GM12864 (cell line): ENCODE results near the gene PTGIS.

Source experiments
- DNase-seq: peaks from one replicate; pipeline ENCODE4 v3.0.0-alpha.2; 2011; ENCODE audit warnings: low read depth
- H3K4me3 ChIP-seq: 2 replicates; pipeline ENCODE4 v1.5.1; 2011; ENCODE audit warnings: mild to moderate bottlenecking, low read depth, low read length, control low read depth
- TF ChIP-seq, protein P1 (sequence below): IDR thresholded peaks from 2 replicates; pipeline ENCODE4 v1.5.1; 2011; ENCODE audit warnings: low read depth, mild to moderate bottlenecking, moderate library complexity, low read length, control low read depth, inconsistent platforms; ENCODE audit errors: missing control alignments

The PTGIS gene

DNA sequence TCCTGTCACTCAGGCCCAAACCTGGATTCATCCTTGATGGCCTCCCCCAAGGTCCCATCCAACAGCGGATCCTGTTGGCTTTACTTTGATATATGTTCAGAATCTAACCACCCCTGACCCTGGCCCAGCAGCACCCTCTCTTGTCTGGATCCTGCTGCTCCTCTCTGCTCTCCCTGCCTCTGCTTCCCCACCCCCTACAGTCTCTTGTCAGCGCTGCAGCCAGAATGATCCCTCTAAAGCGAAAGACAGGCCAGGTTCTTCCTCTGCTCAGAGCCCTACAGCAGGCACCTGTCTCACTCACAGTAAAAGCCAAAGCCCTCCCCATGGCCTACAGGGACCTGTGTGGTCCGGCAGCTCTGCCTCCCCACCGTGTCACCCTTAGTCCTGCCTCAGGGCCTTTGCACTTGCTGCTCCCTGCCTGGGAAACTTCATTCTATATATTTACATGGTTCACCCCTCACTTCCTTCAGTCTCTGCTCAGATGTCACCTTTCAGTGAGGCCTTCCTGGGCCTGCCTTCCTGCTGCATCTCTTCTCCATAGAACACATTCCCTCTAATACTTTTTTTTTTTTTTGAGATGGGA lies 48.1 kb downstream of the PTGIS start:
- no peak overlapping the region for H3K4me3 ChIP-seq
- TF ChIP-seq, protein P1, sequence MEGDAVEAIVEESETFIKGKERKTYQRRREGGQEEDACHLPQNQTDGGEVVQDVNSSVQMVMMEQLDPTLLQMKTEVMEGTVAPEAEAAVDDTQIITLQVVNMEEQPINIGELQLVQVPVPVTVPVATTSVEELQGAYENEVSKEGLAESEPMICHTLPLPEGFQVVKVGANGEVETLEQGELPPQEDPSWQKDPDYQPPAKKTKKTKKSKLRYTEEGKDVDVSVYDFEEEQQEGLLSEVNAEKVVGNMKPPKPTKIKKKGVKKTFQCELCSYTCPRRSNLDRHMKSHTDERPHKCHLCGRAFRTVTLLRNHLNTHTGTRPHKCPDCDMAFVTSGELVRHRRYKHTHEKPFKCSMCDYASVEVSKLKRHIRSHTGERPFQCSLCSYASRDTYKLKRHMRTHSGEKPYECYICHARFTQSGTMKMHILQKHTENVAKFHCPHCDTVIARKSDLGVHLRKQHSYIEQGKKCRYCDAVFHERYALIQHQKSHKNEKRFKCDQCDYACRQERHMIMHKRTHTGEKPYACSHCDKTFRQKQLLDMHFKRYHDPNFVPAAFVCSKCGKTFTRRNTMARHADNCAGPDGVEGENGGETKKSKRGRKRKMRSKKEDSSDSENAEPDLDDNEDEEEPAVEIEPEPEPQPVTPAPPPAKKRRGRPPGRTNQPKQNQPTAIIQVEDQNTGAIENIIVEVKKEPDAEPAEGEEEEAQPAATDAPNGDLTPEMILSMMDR = peak; percentile 11
- no peak for DNase-seq

DNA sequence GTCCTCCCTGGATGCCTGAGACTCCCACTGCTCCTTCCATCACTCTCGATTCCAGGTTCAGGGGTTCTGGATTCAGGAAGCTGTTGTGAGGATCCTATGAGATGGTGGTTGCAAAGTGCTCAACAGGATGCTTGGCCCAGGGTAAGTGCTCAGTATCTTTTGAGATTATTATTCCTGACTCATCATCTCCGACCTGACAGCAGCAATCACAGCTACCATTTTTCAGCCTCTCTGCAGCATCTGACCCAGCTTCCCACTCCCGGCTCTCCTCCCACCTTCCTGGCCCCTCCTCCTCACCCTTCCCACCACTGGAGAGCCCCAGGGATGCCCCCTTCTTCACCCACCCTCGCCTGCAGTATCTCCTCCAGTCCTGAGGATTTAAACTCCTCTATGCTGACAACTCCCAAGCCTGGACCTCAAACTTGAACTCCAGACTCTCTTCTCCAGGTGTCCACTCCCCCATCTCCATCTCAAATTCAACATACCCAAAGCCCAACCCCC lies 48.7 kb downstream of the PTGIS start:
- H3K4me3 ChIP-seq = no peak overlapping the region
- DNase-seq = no peak
- TF ChIP-seq, protein P1 = no peak

DNA sequence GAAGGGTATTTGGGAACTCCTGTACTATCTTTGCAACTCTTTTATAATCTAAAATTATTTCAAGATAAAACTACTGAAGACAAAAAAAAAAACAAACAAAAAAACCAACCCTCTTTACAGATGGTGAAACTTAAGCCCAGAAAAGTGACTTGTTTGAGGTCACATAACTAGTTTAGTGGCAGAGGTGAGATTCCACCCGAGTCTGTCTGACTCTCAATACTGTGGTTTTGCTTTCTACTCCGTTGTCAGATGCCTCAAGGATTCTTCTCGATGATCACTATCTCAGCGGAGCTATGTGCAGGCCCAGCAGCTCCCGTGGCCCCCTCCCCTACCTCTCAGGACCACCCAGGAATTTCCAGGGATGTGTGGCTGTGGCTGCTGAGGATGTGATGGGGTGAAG lies 49.4 kb downstream of the PTGIS start:
- no peak for DNase-seq
- TF ChIP-seq, protein P1 = no peak
- H3K4me3 ChIP-seq = no peak overlapping the region

DNA sequence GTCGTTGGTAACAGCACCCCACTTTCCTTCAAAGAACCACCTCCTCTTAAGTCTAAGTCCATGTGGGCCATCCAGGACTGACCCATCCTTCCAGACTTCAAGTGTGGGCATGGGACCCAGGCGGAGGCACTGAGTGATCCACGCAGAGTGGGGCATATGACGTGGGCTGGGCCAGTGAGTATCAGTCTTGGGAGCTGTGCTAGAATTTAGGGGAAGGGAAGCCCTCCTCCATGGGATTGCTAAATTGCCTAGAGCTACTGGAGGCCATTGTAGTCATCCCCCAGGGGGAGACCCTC lies 50.2 kb downstream of the PTGIS start:
- TF ChIP-seq, protein P1 = no peak
- no peak for DNase-seq
- no peak overlapping the region for H3K4me3 ChIP-seq

DNA sequence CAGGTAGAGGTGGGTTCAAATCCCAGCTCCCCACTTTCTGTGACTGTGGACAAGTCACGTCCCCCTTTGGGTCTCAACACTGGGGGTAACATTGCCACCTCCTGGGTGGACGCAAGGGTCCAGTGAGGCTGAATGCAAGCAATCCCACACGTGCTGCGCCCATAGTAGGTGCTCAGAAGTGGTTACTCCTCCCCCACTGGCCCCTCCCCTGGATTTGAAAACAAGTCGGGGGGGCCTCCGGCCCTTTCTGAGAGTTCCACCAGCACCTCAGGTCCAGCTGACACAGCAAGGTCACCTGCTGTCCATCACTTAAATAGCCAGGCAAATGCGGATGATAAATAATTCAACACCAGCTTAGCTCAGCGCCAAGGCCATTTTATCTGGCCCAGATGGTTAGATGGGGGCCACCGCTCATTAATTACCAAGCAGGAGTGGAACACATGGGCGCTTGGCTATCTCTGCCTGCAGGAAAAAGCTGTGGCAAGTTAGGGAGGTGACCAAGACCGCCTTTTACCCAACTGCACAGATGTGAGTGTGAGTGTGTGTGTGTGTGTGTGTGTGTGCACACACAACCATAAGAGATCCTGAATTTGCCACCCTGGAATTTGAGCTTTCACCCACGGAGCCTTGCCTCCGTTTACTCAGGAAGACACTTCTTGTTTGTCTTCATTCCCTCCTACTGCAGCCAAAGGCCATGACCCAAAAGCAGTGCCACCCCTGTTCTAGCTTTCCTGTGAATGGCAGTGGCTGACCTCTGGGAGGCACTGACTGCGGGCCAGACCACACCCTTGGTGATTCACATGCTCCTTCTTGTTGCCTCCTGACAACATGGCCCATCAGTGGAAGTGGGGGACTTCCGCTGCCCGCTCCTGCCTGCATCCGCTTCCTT lies 50.8 kb downstream of the PTGIS start:
- DNase-seq = no peak
- H3K4me3 ChIP-seq = no peak overlapping the region
- TF ChIP-seq, protein P1 = no peak

DNA sequence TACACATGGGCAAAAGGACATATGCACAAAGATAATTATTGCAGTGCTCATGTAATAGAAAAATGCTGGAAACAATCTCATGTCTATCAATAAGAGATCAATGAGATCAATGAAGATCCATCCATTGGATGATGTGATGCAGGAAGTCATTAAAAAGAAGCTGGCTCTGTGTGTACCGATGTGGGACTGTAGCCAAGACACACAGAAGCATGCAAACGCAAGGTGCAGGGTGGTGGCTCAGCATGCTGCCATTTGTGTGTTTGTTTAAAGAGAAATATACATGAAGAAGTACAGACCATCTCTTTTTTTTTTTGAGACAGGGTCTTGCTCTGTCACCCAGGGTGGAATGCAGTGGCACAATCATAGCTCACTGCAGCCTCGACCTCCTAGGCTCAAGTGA lies 52.4 kb downstream of the PTGIS start:
- TF ChIP-seq, protein P1 = no peak
- H3K4me3 ChIP-seq = no peak overlapping the region
- no peak for DNase-seq

DNA sequence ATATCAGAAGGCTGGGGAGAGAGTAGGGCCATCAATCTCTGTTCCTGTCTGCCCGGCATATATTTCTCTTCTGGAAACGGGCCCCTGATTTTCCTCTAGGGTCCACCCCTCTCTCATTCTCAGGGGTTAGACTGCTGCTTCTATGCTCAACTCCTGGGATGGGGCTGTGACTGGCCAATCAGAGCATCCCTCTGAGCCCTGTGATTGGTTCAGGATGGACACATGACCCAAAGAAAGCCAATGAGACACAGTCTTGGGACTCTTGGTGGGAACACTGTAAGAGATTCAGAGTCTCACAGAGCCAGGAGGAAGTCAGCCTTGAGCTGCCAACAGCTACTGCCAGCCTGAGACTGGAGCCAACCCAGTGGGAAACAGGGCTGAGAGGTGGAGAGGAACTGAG lies 54.4 kb downstream of the PTGIS start:
- H3K4me3 ChIP-seq = no peak overlapping the region
- no peak for DNase-seq
- TF ChIP-seq, protein P1 = no peak
